Osteocyte (in vitro differentiated cells): ENCODE data around the gene LRRC19. TPM values are rescaled to one million over a fixed set of nuclear protein-coding genes. Genes with fewer than 3 reads are reported as not detected.

Source experiments
- DNase-seq: peaks from one replicate; pipeline ENCODE4 v3.0.0; 2021; ENCODE audit warnings: mixed read lengths; ENCODE audit not compliant: unreplicated experiment; ENCODE audit errors: extremely low spot score
- H3K27ac Mint-ChIP-seq: one replicate; pipeline ENCODE4 v1.8.0; 2021; ENCODE audit warnings: mild to moderate bottlenecking, mixed read lengths; ENCODE audit not compliant: unreplicated experiment
- H3K27me3 Mint-ChIP-seq: one replicate; pipeline ENCODE4 v1.8.0; 2021; ENCODE audit warnings: mixed read lengths; ENCODE audit not compliant: unreplicated experiment
- H3K36me3 Mint-ChIP-seq: one replicate; pipeline ENCODE4 v1.8.0; 2021; ENCODE audit warnings: mixed read lengths; ENCODE audit not compliant: unreplicated experiment
- H3K4me1 Mint-ChIP-seq: one replicate; pipeline ENCODE4 v1.8.0; 2021; ENCODE audit warnings: mixed read lengths; ENCODE audit not compliant: unreplicated experiment
- H3K4me3 Mint-ChIP-seq: one replicate; pipeline ENCODE4 v1.8.0; 2021; ENCODE audit warnings: mild to moderate bottlenecking, moderate library complexity, mixed read lengths; ENCODE audit not compliant: unreplicated experiment
- H3K9me3 Mint-ChIP-seq: one replicate; pipeline ENCODE4 v1.8.0; 2021; ENCODE audit warnings: mixed read lengths; ENCODE audit not compliant: unreplicated experiment
- CTCF ChIP-seq: fragments of 200-600 bp; sonication (generic); IDR thresholded peaks from 2 replicates; pipeline ENCODE4 v1.5.0; 2021; ENCODE audit warnings: antibody characterized with exemption, mild to moderate bottlenecking, moderate library complexity
- total RNA-seq: library from RNA; stranded (reverse); gene quantifications from 2 replicates; pipeline ENCODE4 v1.2.1, GENCODE V29; 2021

LRRC19 gene
- total RNA-seq, 1 donor from 2014 or later = not detected

- H3K27ac Mint-ChIP-seq = no peak overlapping the region
- peaks cover 10% of the 10 kb centered on the region for H3K9me3 Mint-ChIP-seq
- H3K4me3 Mint-ChIP-seq = no peak overlapping the region
- no peak for TF ChIP-seq CTCF
- H3K36me3 Mint-ChIP-seq = peaks cover 18% of the 10 kb centered on the region
- no peaks in the 10 kb centered on the region for H3K4me1 Mint-ChIP-seq
- no peak for DNase-seq
- no peaks in the 10 kb centered on the region for H3K27me3 Mint-ChIP-seq
These were observed 23.7 kb upstream of the LRRC19 start for GRCh38 chr9:27029186-27029585.

GRCh38 chr9:27022920-27023319 lies 17.4 kb upstream of the LRRC19 start:
- Mint-ChIP-seq H3K36me3 (peaks cover 44% of the 10 kb centered on the region), H3K4me1 (no peaks in the 10 kb centered on the region), H3K9me3 (peaks cover 14% of the 10 kb centered on the region), H3K27me3 (no peaks in the 10 kb centered on the region), H3K27ac (no peak overlapping the region), H3K4me3 (no peak overlapping the region)
- DNase-seq = no peak
- TF ChIP-seq CTCF = no peak

GRCh38 chr9:27019589-27019988 lies 14.1 kb upstream of the LRRC19 start:
- peaks cover 7% of the 10 kb centered on the region for H3K9me3 Mint-ChIP-seq
- no peaks in the 10 kb centered on the region for H3K27me3 Mint-ChIP-seq
- H3K4me1 Mint-ChIP-seq = no peaks in the 10 kb centered on the region
- H3K36me3 Mint-ChIP-seq = peaks cover 51% of the 10 kb centered on the region
- no peak overlapping the region for H3K4me3 Mint-ChIP-seq
- no peak for TF ChIP-seq CTCF
- no peak overlapping the region for H3K27ac Mint-ChIP-seq
- DNase-seq = no peak

- Mint-ChIP-seq H3K27ac (no peak overlapping the region), H3K4me3 (no peak overlapping the region), H3K4me1 (no peaks in the 10 kb centered on the region), H3K27me3 (no peaks in the 10 kb centered on the region), H3K9me3 (no peaks in the 10 kb centered on the region), H3K36me3 (peaks cover 7% of the 10 kb centered on the region)
- no peak for TF ChIP-seq CTCF
- DNase-seq = no peak
These were observed 1.9 kb downstream of the LRRC19 start for GRCh38 chr9:27003426-27004077.

GRCh38 chr9:26995810-26996209 lies 9.7 kb downstream of the LRRC19 start:
- no peak for DNase-seq
- Mint-ChIP-seq H3K9me3 (no peaks in the 10 kb centered on the region), H3K27me3 (no peaks in the 10 kb centered on the region), H3K4me1 (peaks cover 1% of the 10 kb centered on the region), H3K4me3 (no peak overlapping the region), H3K36me3 (peaks cover 5% of the 10 kb centered on the region), H3K27ac (no peak overlapping the region)
- no peak for TF ChIP-seq CTCF
